DMS53 treated with DMSO at 0.1 percent for 48 hours (cell line): Measurements from ENCODE around the gene PDZD8.
"Not testable (repeated sequence)": the region's sequence is repeated elsewhere in the genome, so short reads cannot be mapped to it uniquely, and the experiment has no call there.

Experiments used
- DNase-seq: peaks from one replicate; lab custom pipeline; 2025; ENCODE audit not compliant: unreplicated experiment; lab: John Stamatoyannopoulos, UW

The PDZD8 gene

DNA sequence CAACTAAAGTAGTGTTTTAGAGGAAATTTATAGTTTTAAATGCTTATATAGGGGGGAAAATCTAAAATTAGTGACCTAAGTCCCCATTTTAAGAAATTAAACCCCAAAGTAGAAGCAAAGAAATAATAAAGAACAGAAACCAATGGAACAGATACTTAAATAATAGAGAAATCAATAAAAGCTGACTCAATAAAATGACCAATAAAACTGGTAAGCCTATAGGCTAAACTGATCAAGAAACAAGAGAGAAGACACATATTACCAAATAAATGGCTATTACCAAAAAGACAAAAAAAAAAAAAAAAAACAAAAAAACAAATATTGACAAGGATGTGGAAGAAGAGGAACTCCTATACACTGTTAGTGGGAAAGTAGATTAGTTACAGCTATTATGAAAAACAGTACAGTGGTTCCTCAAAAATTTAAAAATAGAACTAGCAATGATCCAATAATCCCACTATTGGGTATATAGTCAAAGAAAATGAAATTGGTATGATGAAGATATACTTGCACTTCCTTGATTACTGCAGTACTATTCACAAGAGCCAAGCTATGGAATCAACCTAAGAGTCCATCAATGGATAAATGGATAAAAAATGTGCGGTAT, 81.1 kb downstream of the PDZD8 start:
- DNase-seq = no peak

DNA sequence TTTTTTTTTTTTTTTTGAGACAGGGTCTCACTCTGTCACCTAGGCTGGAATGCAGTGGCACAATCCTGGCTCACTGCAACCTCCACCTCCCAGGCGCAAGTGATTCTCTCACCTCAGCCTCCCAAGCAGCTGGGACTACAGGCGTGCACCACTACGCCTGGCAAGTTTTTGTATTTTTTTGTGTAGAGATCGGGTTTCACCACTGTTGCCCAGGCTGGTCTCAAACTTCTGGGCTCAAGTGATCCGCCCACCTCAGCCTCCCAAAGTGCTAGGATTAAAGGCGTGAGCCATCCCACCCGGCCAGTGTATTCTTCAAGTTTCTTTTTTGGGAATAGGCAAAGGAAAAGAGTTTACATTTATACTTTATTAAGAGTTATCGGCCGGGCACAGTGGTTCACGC, 84.4 kb downstream of the PDZD8 start:
- not testable (repeated sequence) for DNase-seq

DNA sequence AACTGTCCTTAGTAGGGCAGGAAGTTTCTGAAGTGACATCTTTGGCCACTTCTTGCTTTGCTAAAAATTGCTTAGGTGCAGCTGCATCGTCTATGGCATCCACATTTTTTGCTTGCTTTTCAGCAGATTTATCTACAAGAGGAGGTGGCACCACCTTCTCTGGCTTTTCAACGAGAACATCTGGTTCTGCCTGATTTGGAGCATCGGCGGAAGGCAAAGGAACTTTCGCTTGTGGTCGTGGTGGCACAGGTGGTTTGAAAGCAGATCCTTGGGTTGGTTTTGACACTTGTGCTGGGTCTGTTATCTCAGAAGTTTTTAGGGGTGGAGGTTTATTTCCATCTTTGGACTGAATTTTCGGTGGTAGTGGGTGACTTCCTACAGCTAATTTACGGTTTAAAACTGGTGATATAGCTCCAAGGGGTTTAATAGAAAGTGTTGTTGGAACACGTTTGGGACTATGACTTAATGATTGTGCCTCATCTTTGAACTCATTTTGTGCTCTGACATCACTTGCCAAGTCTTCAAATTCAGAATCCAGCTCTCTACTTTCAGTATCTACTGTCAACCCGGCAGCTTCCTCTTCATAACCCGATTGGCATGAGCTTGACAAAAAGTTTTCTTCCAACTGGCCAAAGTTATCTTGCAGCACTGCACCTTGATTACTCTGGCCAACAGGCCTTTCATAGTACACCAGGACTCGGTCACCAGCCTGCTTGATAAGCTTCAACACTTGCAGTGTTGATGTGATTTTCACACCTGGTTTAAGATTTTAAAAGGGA, 90.3 kb downstream of the PDZD8 start:
- no peak for DNase-seq

DNA sequence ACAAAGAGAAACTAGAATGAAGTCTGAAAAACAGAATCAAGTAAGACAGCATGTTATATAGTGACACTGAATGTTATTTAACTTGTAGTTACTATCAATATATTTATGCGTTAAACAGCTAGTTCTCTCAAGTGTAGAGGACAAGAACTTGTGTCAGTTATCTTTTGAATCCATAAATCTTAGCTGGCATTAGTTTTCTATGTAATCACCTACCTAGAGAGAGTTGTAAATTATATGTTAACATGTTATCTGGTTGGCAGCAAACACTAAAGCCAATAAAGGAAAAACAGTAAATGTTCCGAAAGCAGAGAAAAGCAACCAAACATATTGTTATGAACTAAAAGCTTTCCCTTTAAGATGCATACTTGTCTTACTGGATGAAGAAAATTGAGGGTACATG, 97.6 kb downstream of the PDZD8 start:
- DNase-seq = no peak

DNA sequence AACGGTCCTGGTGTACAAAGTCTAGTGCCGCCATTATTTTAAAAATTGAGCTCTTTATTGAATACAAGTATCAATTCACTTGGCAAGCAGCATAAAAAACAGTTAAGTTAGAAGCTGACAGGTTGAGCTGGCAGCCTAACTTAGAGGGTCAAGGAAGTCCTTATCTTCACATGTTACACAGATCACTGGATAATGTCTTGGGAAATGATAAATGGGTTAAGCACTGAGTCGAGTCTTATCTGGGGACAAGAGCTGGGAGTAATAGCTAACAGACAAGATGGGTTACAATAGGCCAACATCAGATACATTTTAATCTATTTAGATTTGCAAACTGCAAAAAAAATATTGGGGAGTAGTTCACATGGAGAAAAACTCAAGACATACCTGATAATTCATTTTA, 100.1 kb downstream of the PDZD8 start:
- no peak for DNase-seq

DNA sequence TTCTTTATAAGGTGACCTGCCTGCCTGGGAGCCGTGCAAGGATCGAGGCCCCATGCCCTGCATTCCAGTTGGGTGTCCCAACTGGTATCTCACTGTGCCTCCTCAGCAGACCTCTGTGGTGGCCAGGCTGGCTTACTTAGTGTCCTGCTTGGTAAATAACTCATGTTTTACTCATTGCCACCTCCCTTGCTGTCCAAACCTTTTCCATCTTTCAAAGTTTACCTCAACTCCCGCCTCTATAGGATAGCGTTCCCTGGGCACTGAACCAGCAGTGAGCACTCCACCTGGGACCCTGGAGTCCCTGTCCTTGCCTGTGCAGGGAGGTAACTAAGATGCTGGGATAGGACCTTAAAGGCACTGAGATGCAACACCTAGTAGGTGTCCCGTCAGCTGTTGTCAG, 100.7 kb downstream of the PDZD8 start:
- no peak for DNase-seq

DNA sequence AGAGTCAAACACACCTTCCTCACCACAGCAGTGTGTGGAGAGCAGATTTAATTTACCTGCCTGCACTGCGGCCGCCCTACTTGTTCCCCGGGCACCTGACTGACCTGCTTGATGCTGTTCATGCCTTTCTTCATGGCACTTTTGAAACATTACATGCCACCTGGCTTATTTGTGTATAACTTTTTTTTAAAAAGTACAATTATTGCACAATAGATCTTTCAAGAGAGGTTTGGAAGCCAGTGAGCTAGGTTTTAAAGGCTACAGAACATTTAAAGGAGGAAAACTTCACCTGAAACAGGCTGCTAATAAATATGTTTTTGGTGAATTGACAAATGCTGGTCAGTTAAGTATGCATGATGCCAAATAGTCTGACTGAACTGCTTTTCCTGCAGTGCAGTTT, 101.3 kb downstream of the PDZD8 start:
- no peak for DNase-seq

DNA sequence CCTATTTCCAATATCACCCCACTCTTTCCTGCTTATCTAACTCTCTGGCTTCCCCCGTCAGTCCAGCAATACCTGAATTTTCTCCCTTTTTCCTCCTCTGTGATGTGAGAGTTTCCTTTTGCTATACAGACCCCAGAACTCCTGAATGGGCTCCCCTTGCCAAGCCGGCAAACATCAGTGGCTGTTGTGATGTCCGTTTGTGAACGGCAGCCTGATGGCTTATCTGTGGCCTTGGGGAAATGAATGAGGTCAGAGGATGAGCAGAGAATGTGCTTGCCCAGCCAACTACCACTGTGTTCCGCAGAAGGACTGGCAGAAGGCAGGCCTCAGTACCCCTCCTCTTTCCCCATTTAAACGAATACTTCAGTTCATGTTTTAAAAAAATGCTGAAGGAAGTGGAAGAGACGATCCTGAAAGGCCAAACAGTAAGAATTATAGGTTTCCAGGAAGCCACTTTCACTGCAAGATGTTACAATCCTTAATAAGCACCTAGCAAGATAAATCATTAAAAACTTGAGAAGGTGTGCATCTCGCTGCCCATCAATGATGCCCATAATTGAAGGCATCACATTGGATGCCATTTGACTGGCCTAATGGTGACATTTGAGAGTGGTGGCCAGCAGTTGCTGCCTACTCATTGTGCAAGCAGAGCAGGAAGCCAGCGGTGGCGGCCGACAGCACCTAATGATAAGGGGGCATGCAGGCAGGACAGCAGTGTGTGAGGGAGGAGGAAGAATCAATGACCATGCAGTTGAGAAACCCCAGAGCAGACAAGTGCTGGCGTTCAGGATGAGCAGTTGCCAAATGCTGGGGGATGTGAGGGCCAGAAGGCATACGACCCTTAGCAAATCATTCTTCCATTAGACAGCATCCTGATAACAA, 102.8 kb downstream of the PDZD8 start:
- DNase-seq = no peak

DNA sequence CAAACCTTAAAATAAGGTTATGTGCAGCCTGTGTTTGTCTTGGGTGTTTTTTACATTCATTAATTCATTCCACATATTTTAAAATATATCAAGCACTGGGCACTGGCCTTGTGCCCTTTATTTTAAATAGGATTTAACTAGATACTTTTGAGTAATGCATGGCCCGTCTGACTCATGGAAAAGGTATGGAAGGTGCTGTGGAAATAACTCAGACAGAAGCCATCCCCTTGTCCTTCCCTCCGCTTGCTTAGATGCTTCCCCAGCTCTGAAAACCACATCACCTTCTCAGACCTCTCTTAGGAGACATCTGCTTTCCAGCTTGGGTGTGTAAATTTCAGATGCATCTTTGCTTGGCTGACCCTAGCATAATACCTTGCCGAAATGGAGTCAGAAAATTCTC, 103.8 kb downstream of the PDZD8 start:
- no peak for DNase-seq

DNA sequence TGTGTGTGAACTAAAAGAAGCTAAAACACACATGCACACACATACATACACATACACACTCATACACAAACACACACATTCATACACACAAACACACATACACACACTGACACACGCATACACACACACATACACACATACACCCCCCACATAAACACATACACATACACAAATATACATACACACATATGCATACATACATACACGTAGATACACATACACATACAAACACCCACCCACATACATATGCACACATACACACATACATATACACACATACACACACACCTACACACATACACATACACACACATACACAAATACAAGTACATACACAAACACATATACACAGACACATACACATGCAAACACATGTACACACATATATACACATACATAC, 106.3 kb downstream of the PDZD8 start:
- DNase-seq = no peak

DNA sequence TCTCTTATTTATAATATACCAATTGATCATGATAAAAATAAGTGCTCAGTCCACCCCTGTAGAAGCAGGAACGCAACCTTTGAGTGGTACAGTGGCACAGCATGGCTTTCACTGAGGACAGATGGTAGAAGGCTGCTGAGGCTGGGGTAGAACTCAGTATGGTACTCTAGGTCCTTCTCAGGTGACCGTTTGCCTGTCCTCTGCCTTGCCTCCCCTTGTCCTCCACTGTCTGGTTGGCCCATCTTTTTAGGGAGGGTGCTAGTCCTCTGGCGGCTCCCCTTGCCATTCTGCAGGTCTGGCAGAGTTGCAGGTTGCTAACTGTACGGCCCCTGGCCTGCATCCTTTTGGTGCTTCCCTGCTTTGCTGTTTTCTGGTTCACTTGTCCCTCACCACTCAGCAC, 107.0 kb downstream of the PDZD8 start:
- DNase-seq = no peak

DNA sequence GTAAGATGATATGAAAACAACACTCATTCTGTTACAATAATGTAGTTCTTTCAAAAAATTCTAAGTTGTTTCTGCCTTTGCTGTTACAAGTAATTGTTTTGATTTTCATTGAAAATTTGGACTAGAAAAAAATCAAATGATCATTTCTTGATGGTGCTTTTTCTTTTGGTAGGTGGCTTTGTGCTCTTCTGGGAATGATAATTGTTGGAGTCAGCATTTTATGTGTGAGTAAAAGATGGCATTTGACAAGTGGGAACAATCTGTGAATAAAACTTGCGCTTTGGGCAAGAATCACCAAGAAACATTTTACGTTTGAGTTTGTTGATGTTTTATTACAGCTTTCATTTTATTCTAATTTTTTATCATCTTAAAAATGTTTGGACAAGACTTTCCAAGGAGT, 108.4 kb downstream of the PDZD8 start:
- DNase-seq = no peak

DNA sequence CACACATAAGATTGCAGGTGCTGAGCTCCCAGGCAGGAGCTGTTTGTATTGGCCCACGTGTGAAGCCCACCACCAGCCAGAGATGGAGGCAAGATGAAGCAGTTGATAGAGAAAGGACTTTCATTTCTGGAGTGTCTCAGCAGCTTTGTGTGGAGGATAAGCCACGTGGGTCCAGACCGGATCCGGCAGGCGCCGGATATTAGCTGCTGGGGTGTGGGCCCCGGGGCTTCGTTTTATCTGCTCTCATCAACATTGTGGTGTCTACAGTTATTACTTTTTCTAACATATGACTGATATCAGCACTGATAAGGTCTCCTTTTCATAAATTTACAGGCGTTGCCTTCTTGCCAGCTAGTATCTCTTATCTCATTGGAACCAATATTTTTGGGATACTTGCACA, 108.8 kb downstream of the PDZD8 start:
- no peak for DNase-seq

DNA sequence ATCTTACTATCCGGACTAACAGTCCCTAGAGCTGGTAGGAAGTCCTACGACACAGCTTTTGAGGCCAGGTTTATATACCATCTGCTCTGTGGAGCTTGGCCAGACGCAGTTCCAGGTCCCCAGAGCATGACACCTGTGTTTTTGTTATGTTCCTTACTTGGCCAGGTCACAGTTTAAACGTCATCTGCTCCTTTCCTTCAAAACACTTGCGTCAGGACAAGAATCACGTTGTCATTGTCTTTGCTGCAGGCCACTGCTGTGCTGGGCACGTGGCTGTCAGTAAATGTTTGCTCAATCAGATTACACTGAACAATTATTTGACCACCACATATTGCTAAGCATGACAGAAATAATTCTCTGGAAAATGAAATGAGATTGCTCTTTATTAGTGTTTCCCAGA, 110.5 kb downstream of the PDZD8 start:
- peak; percentile 46 for DNase-seq

DNA sequence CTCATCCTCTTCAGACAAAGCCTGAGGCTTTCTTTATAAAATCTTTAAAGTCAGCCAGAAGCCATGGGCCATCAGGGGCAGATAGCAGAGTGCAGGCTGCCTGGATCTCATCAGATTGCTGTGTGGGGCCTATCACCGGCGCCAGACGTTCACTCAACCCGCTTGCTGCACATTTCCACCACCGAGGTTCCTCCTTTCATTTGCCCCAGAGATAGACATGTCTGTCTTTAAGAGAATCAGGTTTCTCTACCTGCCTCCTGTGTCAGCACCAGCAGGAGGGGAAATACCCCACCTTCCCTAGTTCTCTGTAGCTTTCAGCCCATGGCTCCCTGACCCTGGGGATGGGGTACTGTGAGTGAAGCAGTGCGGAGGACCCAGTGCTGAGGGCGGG, 112.3 kb downstream of the PDZD8 start:
- no peak for DNase-seq

DNA sequence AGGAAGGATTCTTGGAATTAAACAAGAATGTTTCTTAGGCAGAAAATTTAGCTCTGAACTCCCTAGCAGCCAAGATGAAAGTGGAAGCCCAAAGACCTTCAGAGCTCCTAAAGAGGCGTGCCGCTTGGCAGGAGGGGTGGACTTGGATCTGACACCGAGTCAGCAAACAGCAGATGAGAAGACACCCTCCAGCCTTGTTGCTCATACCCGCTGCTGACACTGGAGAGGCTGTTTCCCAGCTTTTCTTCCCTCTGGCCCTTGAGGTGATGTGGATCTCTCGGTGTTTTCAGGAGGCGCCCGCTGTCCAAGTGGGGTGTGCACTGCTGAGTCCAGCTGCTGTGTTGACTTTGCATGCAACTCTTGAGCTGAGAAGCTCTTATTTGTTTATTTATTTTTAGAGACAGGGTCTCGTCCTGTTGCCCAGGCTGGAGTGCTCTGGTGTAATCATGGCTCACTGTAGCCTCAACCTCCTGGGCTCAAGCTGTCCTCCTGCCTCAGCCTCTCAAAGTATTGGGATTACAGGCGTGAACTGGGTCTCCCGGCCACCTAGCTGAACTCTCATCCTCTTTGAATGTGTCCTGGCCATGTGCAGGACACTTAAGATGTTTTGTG, 112.8 kb downstream of the PDZD8 start:
- no peak for DNase-seq

DNA sequence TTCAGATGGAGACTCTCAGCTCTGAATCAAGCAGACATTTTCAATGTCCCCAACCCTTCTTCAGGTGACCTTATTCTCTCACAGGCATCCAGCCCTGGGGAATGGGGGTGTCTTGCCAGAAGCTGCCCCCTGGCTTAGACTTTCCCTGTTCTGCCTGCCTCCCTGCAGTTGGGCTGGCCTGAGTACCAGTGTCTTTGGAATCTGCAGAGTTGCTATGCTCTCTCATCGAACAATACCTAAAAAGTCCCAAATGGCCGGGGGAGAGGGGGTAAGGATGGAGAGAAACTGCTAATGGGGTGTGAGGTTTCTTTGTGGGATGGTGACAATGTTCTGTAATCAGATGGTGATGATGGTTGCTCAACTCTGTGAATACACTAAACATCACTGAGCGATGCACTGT, 113.7 kb downstream of the PDZD8 start:
- no peak for DNase-seq

DNA sequence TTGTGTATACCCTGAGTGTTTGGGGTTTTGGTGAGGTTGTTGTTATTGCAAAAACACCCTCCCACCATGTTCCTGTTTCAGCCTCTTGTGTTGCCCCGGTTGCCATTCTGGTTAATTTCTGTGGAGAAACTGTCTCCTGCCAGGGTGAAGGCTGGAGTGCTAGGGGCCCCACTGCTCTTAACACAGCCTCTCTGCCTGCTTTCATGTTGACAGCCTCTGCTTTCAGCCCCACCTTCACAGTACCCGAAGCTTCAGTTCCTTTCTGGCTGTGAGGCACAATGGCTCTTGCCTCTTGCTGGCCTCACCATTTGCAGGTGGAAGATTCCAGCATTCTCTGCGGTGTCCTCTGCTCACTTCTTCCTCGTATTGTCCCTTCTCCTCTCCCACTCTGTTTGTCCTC, 115.2 kb downstream of the PDZD8 start:
- no peak for DNase-seq

DNA sequence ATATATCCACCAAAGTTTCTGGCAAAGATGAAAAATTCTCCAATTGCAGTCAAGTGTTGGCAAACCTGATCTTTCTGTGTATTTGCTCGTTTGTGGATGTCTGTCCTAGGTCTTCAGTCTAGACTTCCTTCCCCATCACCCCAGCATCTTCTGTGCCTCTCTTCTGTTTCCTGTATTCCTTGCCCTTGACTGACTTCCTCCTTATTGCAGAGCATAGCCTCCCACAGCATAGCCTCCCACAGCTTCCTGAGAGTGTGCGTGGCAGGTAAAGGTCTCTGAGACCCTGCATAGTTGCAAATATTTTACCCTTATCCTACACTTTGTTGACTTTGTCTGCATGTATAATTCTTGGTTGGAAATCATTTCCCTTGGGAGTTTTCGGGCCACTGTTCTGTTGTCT, 116.0 kb downstream of the PDZD8 start:
- DNase-seq = no peak

DNA sequence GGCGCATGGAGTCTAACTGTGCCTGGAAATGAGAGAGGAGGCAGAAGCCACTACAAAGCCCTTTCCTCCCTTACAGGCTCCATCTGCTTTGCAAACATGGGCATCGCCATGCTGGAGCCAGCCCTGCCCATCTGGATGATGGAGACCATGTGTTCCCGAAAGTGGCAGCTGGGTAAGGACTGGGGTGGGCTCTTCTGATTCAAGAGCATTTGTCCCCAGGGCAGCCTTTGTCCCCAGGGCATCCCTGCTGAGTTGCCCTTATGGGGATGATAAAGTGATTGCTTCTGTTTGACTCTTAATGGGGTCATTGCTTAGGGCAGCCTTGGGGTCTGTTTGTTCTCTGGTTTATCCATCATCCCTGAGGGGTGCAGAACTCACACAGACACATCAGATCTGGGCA, 117.5 kb downstream of the PDZD8 start:
- no peak for DNase-seq

DNA sequence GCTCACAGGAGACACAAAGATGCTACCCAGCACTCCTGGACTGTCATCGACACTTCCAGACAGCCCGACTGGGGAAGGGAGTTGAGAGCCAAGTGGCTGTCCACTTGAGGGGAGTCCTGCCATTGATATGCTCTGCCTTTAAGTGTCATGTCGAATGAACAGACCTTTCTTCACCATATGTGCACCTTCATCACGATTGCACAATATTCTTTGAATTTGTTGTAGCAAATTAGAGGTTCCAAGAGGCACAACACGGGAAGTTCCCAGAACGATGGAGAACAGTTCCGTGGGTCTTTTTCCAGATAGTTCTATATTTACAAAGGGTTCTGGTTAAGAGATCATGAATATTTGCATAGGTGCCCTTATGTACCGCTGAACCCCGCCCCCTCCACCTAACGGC, 118.3 kb downstream of the PDZD8 start:
- DNase-seq = no peak
